Hepatocyte (in vitro differentiated cells): ENCODE data around the gene CCDC110.

Experiments
- CTCF ChIP-seq: fragments of 200-600 bp; sonication (generic); IDR thresholded peaks from 2 replicates; pipeline ENCODE4 v1.5.1; 2016; ENCODE audit warnings: antibody characterized with exemption, mild to moderate bottlenecking; ENCODE audit not compliant: poor library complexity
- EZH2 ChIP-seq: fragments of 200-600 bp; sonication (generic); IDR thresholded peaks from 2 replicates; pipeline ENCODE4 v1.6.1; 2016; ENCODE audit warnings: antibody characterized with exemption, mild to moderate bottlenecking, borderline replicate concordance

- TF ChIP-seq CTCF (no peak), EZH2 (no peak)
These were observed 41.0 kb upstream of the CCDC110 start for GRCh38 chr4:185512516-185512915.
